NK-92 (cell line): ENCODE measurements around the gene RNF111.
A peak's percentile ranks its signal among the peaks of the same experiment; 100 is the strongest.

Experiments used
- DNase-seq: peaks from one replicate; lab custom pipeline; 2025; ENCODE audit not compliant: unreplicated experiment; lab: John Stamatoyannopoulos, UW

Gene RNF111

DNA sequence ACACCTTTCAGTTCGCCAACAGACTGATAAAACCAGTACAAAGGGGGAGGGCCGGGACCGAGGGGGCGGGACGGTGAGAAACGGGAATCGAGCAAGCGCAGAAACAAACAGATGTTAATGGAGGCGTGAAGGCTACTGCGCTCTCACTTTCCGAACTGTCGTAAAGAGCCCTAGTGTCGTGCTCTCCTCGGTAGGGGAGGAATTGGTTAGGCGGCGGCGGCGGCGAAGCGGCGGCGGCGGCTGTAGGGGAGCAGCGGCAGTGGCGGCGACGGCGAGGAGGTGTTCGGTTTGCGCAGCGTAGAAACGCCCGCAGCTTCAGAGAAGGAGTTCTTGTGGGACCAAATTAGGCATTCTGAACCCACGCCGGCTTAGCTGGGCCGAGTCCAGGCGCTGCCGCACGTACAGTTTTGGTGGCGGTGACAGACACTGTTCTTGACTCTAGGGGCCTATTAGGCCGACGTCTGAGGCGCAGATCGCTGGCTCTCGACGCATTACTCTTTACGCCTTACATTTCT is at the start of gene RNF111:
RNF111 (plus strand) TSS at position 173 of the 515 bp plus-strand sequence. CDS start 43,160 bp downstream, outside the sequence.
- DNase-seq: peak; percentile 38

GRCh38 chr15:58947179-58947578 is 40.3 kb upstream of the RNF111 start:
- no peak for DNase-seq

DNA sequence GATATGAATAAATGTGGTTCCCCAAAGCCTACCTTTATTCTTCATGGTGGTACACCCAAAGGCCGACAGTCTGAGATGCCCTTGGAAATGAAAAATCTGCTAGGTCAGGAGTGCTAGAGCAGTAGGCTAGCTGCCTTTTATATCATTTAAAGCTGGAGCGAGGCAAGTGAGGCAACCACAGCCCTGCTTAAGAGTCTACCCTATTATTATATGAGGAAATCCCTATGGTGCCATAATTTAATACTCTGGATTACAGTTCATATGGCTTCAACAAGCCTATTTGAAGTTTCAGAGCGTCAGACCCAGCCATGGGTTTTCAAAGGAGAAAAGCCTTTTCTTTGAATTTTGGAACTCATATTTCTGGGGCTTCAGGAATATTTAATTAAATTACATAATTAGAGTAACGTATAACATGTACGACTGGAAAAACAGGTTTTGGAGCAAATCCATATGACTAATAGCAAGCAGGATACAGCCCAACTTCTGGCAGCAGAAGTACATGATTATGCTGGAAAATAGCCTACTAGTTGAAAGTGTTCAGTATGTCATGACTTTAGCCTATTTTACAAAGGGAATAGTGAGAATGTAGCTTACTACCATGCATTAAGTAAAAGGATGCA is 36.0 kb upstream of the RNF111 start:
- DNase-seq: no peak

DNA sequence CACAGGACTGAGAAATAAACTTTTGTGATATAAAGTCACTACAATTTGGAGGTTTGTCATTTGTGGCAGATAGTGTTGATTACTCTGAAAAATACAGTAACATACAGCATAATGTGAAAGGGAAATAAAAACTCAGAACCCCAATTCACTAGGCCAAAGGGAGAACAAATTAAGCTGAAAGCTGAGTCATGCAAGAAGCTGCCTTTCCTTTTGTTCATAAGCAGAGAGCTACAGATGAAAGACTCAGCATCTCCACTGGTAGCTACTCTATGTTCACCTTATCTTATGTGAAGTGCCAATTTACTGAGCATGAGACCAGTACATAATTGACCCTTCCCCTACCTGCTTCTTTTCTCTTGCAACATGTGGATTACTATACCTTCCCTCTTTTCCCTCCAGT is 34.7 kb upstream of the RNF111 start:
- DNase-seq: no peak

DNA sequence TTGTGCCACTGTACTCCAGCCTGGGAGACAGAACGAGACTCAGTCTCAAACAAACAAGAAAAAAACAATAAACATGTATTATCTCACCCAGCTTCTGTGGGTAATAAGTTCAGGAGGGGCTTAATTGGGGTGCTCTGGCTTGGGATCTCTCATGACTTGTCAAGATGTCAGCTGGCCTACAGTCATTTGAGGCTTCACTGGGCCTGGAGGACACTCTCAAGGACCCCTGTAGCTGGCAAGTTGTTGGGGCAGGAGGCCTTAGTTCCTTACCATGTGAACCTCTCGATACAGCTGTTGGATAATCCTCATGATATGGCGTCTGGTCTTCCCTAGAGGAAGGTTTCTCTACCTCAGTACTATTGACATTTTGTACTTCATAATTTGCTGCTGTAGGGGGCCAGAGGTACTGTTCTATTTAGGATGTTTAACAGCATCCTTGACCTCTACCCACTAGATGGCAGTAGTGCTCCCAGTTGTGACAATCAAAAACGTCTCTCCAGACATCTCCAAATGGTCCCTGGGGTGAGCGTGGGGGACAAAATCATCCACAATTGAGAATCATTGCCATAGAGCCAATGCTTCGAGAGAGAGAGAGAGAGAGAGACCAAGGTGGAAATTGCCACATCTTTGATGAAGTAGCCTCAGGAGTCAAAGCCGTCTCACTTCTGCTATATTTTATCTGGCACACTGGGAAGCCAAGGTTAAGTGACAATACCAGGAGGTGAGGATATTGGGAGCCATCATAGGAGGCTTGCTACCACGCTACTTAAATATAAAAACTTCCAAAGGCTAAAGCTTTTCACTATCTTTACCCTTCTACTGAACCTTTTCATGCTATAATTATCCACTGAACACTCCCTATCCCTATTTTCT is 30.1 kb upstream of the RNF111 start:
- no peak for DNase-seq

GRCh38 chr15:58958811-58959210 is 28.7 kb upstream of the RNF111 start:
- no peak for DNase-seq

DNA sequence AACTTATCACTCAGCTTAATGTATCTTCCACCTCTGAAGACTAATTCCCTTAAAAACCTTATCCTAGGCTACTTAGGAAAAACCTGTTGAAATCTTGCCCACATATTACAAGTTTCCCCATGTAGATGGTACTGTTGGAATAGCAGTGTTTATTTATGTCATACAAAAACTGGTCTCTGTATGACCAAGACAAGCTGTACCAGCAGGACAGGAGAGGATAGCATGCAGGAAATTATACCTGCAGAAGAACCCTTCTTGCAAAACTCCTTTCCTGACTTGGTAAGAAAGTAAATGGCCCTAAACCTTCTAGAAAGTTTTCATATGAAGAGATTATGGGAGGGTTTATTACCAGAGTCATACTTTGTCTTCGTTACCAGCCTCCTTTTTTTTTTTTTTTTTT is 25.3 kb upstream of the RNF111 start:
- DNase-seq: no peak

DNA sequence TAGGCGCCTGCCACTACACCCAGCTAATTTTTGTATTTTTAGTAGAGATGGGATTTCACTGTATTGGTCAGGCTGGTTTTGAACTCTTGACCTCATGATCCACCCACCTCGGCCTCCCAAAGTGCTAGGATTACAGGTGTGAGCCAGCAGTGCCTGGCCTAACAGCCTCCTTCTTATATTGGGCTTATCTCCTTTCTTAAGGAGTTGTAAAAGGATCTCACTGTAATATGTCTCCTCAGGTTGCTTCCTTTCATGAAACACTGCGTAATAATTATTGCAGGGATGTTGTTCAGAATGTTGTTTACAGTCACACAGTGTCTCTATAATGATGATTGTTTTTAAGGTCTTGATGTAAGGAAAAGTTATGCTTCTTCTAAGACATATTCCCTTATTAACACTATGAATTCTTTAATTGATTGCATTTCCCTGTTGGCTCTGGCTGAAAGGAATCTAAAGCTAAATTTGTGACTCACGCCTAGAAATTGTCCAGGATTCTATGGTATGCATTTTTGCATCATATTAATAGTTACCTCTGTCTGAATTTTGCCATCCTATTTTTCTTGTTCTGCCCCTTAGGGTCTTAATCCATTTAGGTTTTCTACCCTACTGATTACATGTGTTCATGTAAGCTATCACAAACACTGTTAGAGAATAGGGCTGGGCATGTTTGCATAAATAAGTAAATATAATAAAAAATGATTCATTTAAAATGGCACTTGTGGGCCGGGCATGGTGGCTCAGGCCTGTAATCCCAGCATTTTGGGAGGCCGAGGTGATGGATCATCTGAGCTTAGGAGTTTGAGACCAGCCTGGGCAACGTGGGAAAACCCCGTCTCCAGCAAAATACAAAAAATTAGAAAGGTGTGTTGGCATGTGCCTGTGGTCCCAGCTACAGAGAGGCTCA is 24.5 kb upstream of the RNF111 start:
- no peak for DNase-seq

DNA sequence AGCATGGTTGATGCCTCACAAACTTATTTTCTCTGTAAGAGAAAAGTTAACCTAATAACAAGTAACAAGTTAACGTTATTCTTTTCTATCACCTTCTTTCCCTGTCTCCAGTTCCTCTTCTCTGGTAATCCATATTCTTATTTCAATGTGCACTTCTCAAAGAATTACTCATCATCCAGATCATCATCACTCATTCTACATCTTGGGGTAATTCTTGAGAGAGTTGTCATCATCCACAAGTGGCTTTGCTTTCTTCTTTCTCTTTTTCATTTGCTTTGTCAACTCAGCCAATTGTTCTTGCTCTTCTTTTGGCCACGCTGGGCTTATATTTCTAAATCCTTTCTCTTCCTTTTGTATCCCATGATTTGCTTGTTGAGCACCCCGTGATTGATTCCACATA is 20.8 kb upstream of the RNF111 start:
- no peak for DNase-seq

GRCh38 chr15:58967479-58967878 is 20.0 kb upstream of the RNF111 start:
- DNase-seq: no peak

GRCh38 chr15:58977887-58978286 is 9.6 kb upstream of the RNF111 start:
- no peak for DNase-seq

DNA sequence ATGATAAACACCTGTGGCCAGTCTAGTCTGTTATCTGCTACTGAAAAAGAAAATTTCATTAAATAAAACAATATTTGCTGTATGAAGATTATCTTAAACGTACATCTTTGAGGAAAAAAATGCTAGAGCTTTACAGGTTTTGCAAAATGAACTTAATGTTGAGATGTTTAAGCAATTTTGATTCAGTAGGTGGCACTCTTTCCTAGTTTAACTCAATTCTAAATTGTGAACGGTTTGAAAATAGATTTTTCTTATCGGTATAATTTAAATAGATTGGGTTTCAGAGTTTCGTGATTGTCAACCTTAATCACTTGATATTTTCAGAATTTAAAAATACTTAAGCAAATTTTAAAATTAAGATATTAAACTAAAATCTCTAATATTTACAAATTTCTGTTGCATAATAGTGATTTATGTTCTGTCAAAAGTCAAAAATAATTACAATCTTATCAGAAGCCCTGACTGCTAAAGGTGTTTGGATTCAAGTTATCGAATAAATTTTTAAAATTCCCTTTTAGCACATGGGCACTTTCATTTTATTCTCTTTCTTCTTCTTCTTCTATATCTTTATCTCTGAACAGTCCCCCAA is 7.0 kb upstream of the RNF111 start:
- no peak for DNase-seq

- DNase-seq: no peak
Measured at GRCh38 chr15:58981808-58982475, 5.5 kb upstream of the RNF111 start.

- DNase-seq: no peak
Measured at GRCh38 chr15:58983261-58983660, 4.2 kb upstream of the RNF111 start.

GRCh38 chr15:58985443-58985842 is 2.0 kb upstream of the RNF111 start:
- no peak for DNase-seq

- no peak for DNase-seq
Measured at GRCh38 chr15:58987036-58987435, 427 bp upstream of the RNF111 start.

DNA sequence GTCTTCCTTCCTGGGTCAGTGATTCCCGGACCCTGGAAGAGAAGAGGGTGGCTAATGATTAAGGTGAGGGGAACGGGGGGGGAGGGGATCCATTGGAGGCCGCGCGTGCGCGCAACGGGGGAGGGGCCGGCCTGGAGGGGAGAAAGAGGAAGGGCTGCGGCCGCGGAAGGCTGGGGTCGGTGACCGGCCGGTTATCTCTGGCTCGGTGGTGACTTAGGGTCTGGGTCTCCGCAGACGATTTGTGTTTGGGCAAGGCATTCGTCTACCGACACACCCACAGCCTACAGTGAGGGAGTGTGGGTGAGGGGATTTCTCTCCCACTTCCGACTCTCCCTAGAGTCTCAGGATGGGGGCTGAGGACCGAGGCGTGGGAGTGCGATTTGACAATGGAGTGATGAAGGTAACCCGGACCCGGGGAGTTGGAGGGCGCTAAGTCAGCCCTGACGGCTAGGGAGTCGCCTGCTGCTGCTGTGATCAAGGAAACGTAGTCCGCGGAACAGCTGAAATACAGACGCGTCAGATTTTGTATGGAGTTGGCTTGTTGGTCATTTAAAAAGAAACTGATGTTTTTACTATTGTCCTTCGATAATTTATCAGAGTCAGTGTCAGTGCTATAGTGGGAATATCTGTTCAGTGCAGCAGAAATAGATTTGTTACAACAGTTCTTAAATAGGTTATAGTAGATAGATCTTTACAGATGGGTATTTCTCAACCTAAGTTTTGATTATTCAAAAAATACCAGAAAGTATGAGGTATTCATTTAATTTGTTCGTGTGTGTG is 733 bp downstream of the RNF111 start:
- no peak for DNase-seq

DNA sequence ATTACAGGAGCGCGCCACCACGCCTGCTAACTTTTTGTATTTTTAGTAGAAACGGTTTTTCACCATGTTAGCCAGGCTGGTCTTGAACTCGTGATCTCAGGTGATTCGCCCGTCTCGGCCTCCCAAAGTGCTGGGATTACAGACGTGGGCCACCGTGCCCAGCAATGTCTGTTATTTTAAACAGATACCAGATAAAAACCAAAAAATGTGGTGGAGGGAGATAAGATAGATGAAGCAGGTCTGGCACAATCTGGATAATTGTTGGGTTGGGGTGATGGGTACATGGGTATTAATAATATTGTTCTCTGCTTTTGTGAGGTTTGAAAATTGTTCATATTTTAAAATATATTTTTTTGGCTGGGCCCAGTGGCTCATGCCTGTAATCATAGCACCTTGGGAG is 4.7 kb downstream of the RNF111 start:
- no peak for DNase-seq

DNA sequence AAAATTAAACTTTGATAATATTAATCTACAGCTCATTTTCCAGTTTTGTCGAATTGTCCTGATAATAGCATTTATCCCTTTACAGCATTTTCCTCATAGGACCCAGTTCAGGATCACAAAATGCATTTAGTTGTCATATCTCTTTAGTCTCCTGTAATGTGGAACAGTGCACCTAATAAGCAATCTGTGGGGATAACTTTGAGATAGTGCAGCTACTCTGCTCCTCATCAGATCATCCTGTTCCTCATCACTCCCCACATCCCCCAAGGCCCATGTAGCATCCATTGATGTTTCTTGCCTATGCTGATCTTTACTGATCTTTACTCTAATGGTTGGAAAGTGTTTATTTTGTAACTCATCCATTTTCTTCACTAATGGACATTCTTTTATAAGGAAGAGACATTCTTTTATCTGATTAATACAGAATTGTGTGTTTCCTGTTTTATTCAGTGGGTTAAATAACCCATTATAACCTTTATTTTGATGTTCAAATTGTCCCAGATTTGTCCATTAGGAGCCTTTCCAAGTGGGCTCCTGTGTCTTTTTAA is 7.5 kb downstream of the RNF111 start:
- DNase-seq: no peak
